Activated naive CD4-positive, alpha-beta T cell treated with anti-CD3 and anti-CD28 coated beads for 36 hours (primary cell): ENCODE data around the gene PLA2G3. TPM values are rescaled to one million over a fixed set of nuclear protein-coding genes. Genes with fewer than 3 reads are reported as not detected.

Experiments
- CTCF ChIA-PET: fragments of 350-600 bp; sonication (Branson Sonifier 250); formaldehyde crosslinking; loops from one replicate; lab custom pipeline; 2021; ENCODE audit warnings: antibody characterized with exemption; lab: Charles Lee
- DNase-seq: peaks from one replicate; pipeline ENCODE4 v3.0.0-alpha.2; 2020
- H3K27ac Mint-ChIP-seq: one replicate; pipeline ENCODE4 v1.8.0; 2021; ENCODE audit warnings: mild to moderate bottlenecking, mixed read lengths
- H3K27me3 Mint-ChIP-seq: one replicate; pipeline ENCODE4 v1.8.0; 2021; ENCODE audit warnings: low read depth, mixed read lengths
- H3K36me3 Mint-ChIP-seq: one replicate; pipeline ENCODE4 v1.8.0; 2021; ENCODE audit warnings: low read depth, mixed read lengths
- H3K4me1 Mint-ChIP-seq: one replicate; pipeline ENCODE4 v1.8.0; 2021; ENCODE audit warnings: low read depth, mixed read lengths
- H3K4me3 Mint-ChIP-seq: one replicate; pipeline ENCODE4 v1.8.0; 2021; ENCODE audit warnings: mild to moderate bottlenecking, moderate library complexity, mixed read lengths
- H3K9me3 Mint-ChIP-seq: one replicate; pipeline ENCODE4 v1.8.0; 2021; ENCODE audit warnings: mixed read lengths
- intact Hi-C: fragments of 100-400 bp; cut with micrococcal nuclease; formaldehyde crosslinking; loops from one replicate; pipeline ENCODE4 v1.15.1; 2023
- total RNA-seq, 2 experiments: library from RNA; stranded (reverse); gene quantifications; one replicate each; pipeline ENCODE4 v1.2.3, GENCODE V29; 2021

Gene PLA2G3
- total RNA-seq, 2 experiments from 2014 or later: not detected

DNA sequence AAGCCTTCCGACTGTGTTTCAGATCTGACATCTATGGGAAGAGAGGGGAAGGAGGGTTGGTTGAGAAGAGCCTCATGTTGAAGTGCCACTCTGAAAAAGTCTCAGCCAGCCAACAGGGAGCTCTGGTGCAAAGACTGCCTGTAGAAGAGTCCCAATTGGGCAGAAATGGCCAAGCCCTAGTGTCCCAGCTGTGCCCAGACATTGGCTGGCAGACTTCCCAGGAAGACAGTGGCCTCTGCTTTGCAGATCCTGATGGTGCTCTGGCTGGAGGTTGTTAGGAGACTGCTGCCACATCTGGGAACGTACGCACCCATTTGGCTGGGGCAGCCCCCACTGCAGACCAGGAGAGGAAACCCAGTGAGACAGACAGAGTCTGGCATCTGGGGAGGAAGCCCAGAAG lies 3.2 kb upstream of the PLA2G3 start:
- peaks cover 2% of the 10 kb centered on the region for H3K9me3 Mint-ChIP-seq
- peaks cover 10% of the 10 kb centered on the region for H3K4me1 Mint-ChIP-seq
- H3K27ac Mint-ChIP-seq: no peak overlapping the region
- no peaks in the 10 kb centered on the region for H3K36me3 Mint-ChIP-seq
- intact Hi-C loops: no loop called here
- no peak overlapping the region for H3K4me3 Mint-ChIP-seq
- H3K27me3 Mint-ChIP-seq: no peaks in the 10 kb centered on the region
- CTCF ChIA-PET: interaction anchor here (1.0 kb wide), 1 partner anchor 34 kb away, joined by 3 read pairs; no protein-coding TSS in a partner anchor
- no peak for DNase-seq

DNA sequence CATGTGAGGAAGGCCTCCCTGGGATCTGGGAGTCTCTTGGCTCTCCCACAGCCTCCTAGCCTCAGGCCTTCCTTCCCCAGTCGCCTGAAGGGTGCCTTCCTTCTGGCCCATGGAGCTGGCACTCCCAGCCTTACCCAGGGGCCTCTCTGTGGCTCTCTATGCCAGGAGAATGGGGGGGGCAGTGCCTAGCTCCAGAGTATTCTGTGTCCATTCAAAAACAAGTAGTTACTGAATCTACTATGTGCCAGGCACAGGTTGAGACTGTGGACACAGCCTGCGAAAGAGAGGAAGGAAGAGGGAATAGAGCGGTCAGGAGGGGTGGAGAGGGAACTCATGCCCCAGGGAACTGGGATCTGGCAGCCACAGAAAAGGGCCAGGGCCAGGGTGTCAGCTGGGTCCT lies 2.7 kb upstream of the PLA2G3 start:
- no peak for DNase-seq
- H3K4me1 Mint-ChIP-seq: peaks cover 10% of the 10 kb centered on the region
- intact Hi-C loops: no loop called here
- H3K27ac Mint-ChIP-seq: no peak overlapping the region
- H3K4me3 Mint-ChIP-seq: no peak overlapping the region
- no peaks in the 10 kb centered on the region for H3K27me3 Mint-ChIP-seq
- CTCF ChIA-PET: no interaction called here
- H3K9me3 Mint-ChIP-seq: peaks cover 2% of the 10 kb centered on the region
- no peaks in the 10 kb centered on the region for H3K36me3 Mint-ChIP-seq

DNA sequence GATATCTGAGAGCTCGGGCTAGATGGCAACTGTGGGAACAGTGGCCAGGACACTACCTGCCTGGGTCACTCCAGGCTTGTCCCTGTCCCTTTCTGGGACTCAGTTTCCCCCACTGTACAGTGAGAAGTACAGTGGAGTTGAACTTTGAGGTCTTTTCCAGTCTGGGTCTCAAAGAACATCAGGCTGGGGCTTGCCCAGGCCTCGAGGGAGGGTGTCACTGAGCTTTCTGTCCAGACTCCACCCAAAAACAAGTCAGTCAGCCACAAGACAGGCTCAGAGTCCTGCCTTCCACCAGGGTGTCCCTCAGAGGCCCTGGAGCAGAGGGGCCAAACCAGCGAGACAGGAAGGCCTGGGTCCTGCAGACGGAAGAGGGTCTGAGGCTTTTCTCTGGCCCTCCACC lies 2.0 kb upstream of the PLA2G3 start:
- Mint-ChIP-seq H3K27me3 (no peaks in the 10 kb centered on the region), H3K9me3 (peaks cover 2% of the 10 kb centered on the region), H3K36me3 (no peaks in the 10 kb centered on the region), H3K4me1 (peaks cover 10% of the 10 kb centered on the region), H3K27ac (no peak overlapping the region), H3K4me3 (no peak overlapping the region)
- CTCF ChIA-PET: no interaction called here
- no peak for DNase-seq
- intact Hi-C loops: no loop called here

DNA sequence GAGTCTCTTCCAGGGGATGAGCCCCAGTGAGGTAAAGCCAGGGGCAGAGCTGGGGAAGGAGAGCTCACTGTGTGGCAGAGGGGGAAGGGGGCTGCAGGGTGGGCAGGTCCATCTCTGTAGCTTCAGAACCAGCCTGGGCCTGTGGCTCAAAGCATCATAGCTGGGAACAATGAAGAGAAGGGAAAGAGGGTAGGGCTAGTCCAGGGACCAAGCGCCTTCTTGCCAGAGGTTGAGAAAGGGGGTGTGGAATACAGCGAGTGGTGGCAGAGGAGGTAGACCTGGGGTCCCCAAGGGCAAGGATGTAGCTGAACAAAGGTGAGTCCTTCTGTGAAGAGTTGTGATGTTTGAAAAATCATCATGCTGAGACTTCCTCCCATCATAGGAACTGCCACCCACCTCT lies 1.2 kb upstream of the PLA2G3 start:
- no peaks in the 10 kb centered on the region for H3K9me3 Mint-ChIP-seq
- intact Hi-C loops: no loop called here
- H3K36me3 Mint-ChIP-seq: no peaks in the 10 kb centered on the region
- CTCF ChIA-PET: no interaction called here
- H3K4me1 Mint-ChIP-seq: peaks cover 10% of the 10 kb centered on the region
- H3K4me3 Mint-ChIP-seq: no peak overlapping the region
- no peak for DNase-seq
- no peak overlapping the region for H3K27ac Mint-ChIP-seq
- no peaks in the 10 kb centered on the region for H3K27me3 Mint-ChIP-seq

DNA sequence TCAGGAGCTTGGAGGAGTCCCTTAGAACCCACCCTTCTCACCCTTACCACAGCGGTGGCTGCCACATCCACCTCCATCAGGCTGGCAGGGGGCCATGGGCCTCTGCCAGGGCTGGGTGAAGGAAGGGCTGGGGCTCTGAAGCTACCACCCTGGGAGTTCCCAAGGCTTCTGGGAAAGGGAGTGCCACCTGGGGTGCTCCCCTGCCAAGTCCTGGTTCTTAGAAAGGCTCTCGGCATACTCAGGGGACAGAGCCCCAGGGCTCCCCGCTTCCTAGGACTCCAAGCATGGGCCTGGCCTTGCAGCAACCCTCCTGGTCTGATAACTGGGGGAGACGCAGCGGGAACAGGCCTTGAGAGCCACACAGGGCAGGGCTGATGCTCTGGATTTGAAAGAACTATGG lies 438 bp upstream of the PLA2G3 start:
- no peaks in the 10 kb centered on the region for H3K36me3 Mint-ChIP-seq
- no peak overlapping the region for H3K4me3 Mint-ChIP-seq
- peaks cover 10% of the 10 kb centered on the region for H3K4me1 Mint-ChIP-seq
- no peaks in the 10 kb centered on the region for H3K27me3 Mint-ChIP-seq
- no peak for DNase-seq
- intact Hi-C loops: no loop called here
- CTCF ChIA-PET: interaction anchor here (0.6 kb wide), 1 partner anchor 388 kb away, joined by 3 read pairs; no protein-coding TSS in a partner anchor
- no peaks in the 10 kb centered on the region for H3K9me3 Mint-ChIP-seq
- H3K27ac Mint-ChIP-seq: no peak overlapping the region

DNA sequence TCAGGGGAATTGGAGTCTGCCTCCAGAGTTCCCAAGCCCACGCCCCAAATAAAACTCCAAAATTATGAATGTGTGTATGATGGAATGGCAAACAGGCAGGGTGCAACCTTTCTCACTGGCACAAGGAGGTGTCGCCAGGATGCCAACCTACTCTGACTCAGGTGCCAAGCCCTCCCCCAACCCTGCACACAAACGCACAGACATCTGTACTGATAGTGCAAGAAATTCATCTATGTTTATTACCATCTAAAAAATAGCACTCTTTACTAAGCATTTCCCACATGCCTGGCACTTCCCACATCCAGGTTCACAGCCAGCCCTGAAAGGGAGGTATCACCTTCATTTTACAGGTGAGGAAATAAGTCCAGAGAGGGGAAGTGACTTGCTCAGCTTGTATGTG lies 1.2 kb downstream of the PLA2G3 start:
- DNase-seq: no peak
- Mint-ChIP-seq H3K36me3 (no peaks in the 10 kb centered on the region), H3K4me1 (peaks cover 7% of the 10 kb centered on the region), H3K27ac (no peak overlapping the region), H3K4me3 (no peak overlapping the region), H3K9me3 (no peaks in the 10 kb centered on the region), H3K27me3 (no peaks in the 10 kb centered on the region)
- CTCF ChIA-PET: no interaction called here
- intact Hi-C loops: no loop called here

DNA sequence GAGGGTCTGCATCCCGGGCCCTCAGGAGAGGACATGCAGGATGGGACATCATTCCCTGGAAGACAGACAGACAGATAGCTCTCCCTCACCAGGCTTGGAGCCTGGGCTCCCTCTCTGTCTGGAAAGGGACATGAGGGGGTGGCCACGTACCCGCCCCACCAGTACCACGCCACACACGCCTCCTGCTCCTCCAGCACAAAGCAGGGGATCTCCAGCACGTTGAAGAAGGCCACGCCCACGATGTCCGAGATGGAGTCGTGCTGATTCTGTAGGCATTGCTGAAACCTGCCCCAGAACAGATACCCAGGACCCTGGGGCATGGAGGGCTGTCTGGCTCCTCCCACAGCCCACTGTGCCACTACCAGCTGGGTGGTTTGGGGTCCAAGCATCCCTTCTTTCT lies 2.2 kb downstream of the PLA2G3 start:
- Mint-ChIP-seq H3K27me3 (no peaks in the 10 kb centered on the region), H3K27ac (no peak overlapping the region), H3K4me3 (no peak overlapping the region), H3K36me3 (no peaks in the 10 kb centered on the region), H3K9me3 (no peaks in the 10 kb centered on the region), H3K4me1 (no peaks in the 10 kb centered on the region)
- no peak for DNase-seq
- CTCF ChIA-PET: interaction anchor here (0.6 kb wide), 2 partner anchors 15 to 30 kb away, joined by 4 to 5 read pairs; no protein-coding TSS in a partner anchor
- intact Hi-C loops: no loop called here

DNA sequence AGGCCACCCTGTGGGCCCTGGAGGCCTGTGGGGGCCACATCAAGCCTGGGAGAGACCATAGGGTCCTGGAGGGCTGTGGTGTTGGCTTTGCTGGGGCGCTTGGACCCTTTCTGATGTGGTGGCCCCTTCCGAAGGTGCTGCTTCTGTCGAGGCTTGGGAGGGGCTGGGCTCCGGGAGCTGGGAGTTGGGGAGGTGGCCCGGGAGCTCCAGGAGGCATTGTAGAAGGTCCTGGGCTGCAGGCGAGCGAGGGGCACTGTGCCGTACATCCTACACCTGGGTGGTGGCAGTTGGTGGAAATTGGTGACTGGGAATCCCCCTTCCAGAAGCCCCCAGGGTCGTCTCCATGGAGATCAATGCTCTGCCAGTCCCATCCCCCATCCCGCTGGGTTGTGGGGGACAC lies 2.6 kb downstream of the PLA2G3 start:
- no peak for DNase-seq
- H3K36me3 Mint-ChIP-seq: no peaks in the 10 kb centered on the region
- no peaks in the 10 kb centered on the region for H3K9me3 Mint-ChIP-seq
- H3K27ac Mint-ChIP-seq: no peak overlapping the region
- no peaks in the 10 kb centered on the region for H3K4me1 Mint-ChIP-seq
- no peaks in the 10 kb centered on the region for H3K27me3 Mint-ChIP-seq
- intact Hi-C loops: no loop called here
- no peak overlapping the region for H3K4me3 Mint-ChIP-seq
- CTCF ChIA-PET: interaction anchor here (0.6 kb wide), 2 partner anchors 15 to 30 kb away, joined by 4 to 5 read pairs; no protein-coding TSS in a partner anchor

DNA sequence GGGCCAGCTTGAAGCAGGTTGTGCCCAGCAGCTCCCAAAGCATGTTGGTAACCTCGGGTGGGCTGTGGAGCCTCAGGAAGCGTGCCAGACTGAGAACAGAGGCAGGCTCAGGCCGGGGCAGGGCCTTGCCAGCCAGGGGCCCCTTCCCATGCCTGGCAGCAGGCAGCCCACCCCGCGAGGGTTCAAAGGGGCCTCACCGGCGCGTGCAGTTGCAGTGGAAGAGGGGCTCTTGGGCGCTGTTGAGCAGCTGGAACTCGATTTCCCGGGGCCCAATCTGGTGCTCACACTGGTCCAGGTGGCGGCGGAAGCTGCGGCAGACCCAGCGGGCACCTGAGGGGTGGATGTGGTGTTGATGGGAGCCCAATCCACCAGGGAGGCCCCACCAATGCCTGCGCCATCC lies 3.6 kb downstream of the PLA2G3 start:
- no peaks in the 10 kb centered on the region for H3K27me3 Mint-ChIP-seq
- H3K4me3 Mint-ChIP-seq: no peak overlapping the region
- no peaks in the 10 kb centered on the region for H3K4me1 Mint-ChIP-seq
- CTCF ChIA-PET: no interaction called here
- H3K9me3 Mint-ChIP-seq: no peaks in the 10 kb centered on the region
- DNase-seq: no peak
- intact Hi-C loops: no loop called here
- H3K27ac Mint-ChIP-seq: no peak overlapping the region
- H3K36me3 Mint-ChIP-seq: no peaks in the 10 kb centered on the region

DNA sequence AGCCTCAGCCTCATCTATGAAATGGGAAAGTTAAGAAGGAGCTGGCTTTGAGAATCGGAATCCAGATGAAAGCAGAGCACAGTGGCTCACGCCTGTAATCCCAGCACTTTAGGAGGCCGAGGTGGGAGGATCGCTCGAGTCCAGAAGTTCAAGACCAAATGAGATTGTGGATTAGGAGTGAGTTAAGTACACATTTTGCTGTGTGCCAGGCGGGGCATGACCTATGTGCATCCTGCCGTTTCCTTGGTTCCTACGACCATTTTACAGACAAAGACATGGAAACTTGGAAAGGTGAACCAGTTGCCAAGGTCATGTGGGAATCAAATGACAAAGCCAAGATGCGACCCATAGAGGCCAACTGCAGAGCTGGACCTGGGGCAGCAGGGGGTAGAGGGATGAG lies 4.2 kb downstream of the PLA2G3 start:
- CTCF ChIA-PET: interaction anchor here (0.6 to 1.3 kb wide), 2 partner anchors 28 to 51 kb away, joined by 3 to 6 read pairs; no protein-coding TSS in a partner anchor
- Mint-ChIP-seq H3K9me3 (no peaks in the 10 kb centered on the region), H3K27me3 (no peaks in the 10 kb centered on the region), H3K4me3 (no peak overlapping the region), H3K27ac (no peak overlapping the region), H3K4me1 (no peaks in the 10 kb centered on the region), H3K36me3 (no peaks in the 10 kb centered on the region)
- intact Hi-C loops: no loop called here
- no peak for DNase-seq

DNA sequence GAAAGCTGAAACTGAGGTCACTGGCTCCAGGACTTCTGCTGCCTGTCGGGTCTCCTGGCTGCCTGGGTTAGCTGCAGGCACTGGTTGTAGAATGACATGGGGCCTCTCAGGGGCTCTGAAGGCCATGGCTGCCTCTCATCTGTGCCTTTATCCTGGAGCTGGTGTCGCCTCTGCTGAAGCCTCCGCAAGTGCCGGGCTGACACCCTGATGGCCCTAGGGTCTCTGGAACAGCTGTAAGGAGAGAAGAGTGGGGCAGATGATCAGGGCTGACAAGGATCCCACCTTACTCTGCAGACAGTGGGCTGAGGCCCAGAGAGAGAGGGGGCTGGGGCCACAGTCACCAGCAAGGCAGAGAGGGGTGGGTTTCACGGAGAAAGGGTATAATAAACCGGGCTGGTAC lies 4.6 kb downstream of the PLA2G3 start:
- no peaks in the 10 kb centered on the region for H3K27me3 Mint-ChIP-seq
- no peaks in the 10 kb centered on the region for H3K9me3 Mint-ChIP-seq
- intact Hi-C loops: no loop called here
- no peaks in the 10 kb centered on the region for H3K4me1 Mint-ChIP-seq
- H3K27ac Mint-ChIP-seq: no peak overlapping the region
- CTCF ChIA-PET: interaction anchor here (0.6 to 1.3 kb wide), 2 partner anchors 28 to 51 kb away, joined by 3 to 6 read pairs; no protein-coding TSS in a partner anchor
- no peak for DNase-seq
- no peak overlapping the region for H3K4me3 Mint-ChIP-seq
- no peaks in the 10 kb centered on the region for H3K36me3 Mint-ChIP-seq

DNA sequence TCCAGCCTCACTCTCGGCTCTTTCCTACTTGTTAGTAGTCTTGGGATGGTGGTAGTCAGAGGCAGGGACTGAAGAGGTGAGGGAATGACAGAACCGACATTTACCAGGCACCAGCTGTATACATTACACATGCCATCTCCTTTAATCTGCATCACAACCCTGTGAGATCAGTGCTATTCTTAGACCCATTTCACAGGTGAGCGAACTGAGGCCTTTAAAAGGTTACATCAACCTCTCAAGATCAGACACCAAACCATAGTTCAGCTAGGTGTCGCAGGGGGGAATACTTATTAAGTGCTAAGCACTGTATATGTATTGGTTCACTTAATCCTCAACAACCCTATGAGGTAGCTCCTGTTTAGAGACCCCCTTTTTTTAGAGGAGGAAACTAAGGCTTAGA lies 5.6 kb downstream of the PLA2G3 start:
- Mint-ChIP-seq H3K27ac (no peak overlapping the region), H3K4me1 (no peaks in the 10 kb centered on the region), H3K9me3 (no peaks in the 10 kb centered on the region), H3K27me3 (no peaks in the 10 kb centered on the region), H3K4me3 (no peak overlapping the region), H3K36me3 (no peaks in the 10 kb centered on the region)
- DNase-seq: no peak
- CTCF ChIA-PET: interaction anchor here (1.3 kb wide), 1 partner anchor 50 kb away, joined by 3 read pairs; no protein-coding TSS in a partner anchor
- intact Hi-C loops: no loop called here

DNA sequence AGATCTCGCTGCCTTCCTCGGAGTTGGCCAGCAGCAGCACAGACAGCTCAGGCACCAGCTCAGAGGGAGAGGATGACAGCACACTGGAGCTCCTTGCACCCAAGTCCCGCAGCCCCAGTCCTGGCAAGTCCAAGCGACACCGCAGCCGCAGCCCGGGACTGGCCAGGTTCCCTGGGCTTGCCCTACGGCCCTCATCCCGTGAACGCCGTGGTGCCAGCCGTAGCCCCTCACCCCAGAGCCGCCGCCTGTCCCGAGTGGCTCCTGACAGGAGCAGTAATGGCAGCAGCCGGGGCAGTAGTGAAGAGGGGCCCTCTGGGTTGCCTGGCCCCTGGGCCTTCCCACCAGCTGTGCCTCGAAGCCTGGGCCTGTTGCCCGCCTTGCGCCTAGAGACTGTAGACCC lies 6.4 kb downstream of the PLA2G3 start:
- Mint-ChIP-seq H3K9me3 (no peaks in the 10 kb centered on the region), H3K4me1 (no peaks in the 10 kb centered on the region), H3K27ac (no peak overlapping the region), H3K36me3 (no peaks in the 10 kb centered on the region), H3K4me3 (no peak overlapping the region), H3K27me3 (no peaks in the 10 kb centered on the region)
- no peak for DNase-seq
- CTCF ChIA-PET: no interaction called here
- intact Hi-C loops: no loop called here
